Measurements from ENCODE around the gene CHD1.

The CHD1 gene

GRCh38 chr5:98935206-98935605, 6.4 kb upstream of the CHD1 start:
- no peak for TF ChIP-seq CTCF (conservative IDR thresholded peaks at IDR 0.05; ENCODE audit: low read depth, low read length)
- no peak for DNase-seq (ENCODE audit: low read depth)
- no peak overlapping the region for H3K4me3 ChIP-seq (ENCODE audit: low read depth, low read length)

- H3K4me3 ChIP-seq (ENCODE audit: low read depth, low read length) = no peak overlapping the region
- peak; percentile 53 for DNase-seq (ENCODE audit: low read depth)
- no peak for TF ChIP-seq CTCF (conservative IDR thresholded peaks at IDR 0.05; ENCODE audit: low read depth, low read length)
Observed at GRCh38 chr5:98934546-98934945, 5.7 kb upstream of the CHD1 start.

GRCh38 chr5:98933445-98934072, 4.8 kb upstream of the CHD1 start:
- no peak overlapping the region for H3K4me3 ChIP-seq (ENCODE audit: low read depth, low read length)
- no peak for DNase-seq (ENCODE audit: low read depth)
- TF ChIP-seq CTCF (conservative IDR thresholded peaks at IDR 0.05; ENCODE audit: low read depth, low read length) = no peak

GRCh38 chr5:98930972-98931762, 2.4 kb upstream of the CHD1 start:
- DNase-seq (ENCODE audit: low read depth) = no peak
- no peak for TF ChIP-seq CTCF (conservative IDR thresholded peaks at IDR 0.05; ENCODE audit: low read depth, low read length)
- no peak overlapping the region for H3K4me3 ChIP-seq (ENCODE audit: low read depth, low read length)

GRCh38 chr5:98929710-98930298, 997 bp upstream of the CHD1 start:
- TF ChIP-seq CTCF (conservative IDR thresholded peaks at IDR 0.05; ENCODE audit: low read depth, low read length) = no peak
- H3K4me3 ChIP-seq (ENCODE audit: low read depth, low read length) = peak overlapping the region; percentile 80
- no peak for DNase-seq (ENCODE audit: low read depth)

- DNase-seq (ENCODE audit: low read depth) = peak; percentile 58
- peak overlapping the region; percentile 80 for H3K4me3 ChIP-seq (ENCODE audit: low read depth, low read length)
- TF ChIP-seq CTCF (conservative IDR thresholded peaks at IDR 0.05; ENCODE audit: low read depth, low read length) = no peak
Observed at GRCh38 chr5:98927989-98928872, 576 bp downstream of the CHD1 start.
